Daoy (cell line): ENCODE data around the gene KCNQ1OT1. TPM values are rescaled to one million over a fixed set of nuclear protein-coding genes. Genes with fewer than 3 reads are reported as not detected.

Experiments
- DNase-seq: peaks from one replicate; pipeline ENCODE4 v3.0.0-alpha.2; 2015; ENCODE audit warnings: low read depth
- total RNA-seq: library from RNA; depleted of rRNA; stranded (reverse); fragments of >200 nt; shearing (Covaris generic); gene quantifications from 2 replicates; pipeline ENCODE4 v1.2.3, GENCODE V29; 2014

The KCNQ1OT1 gene
- total RNA-seq, 1 experiment from 2014 or later = 1.1 TPM

- no peak for DNase-seq
Observed at GRCh38 chr11:2737226-2737590, 37.4 kb upstream of the KCNQ1OT1 start.

GRCh38 chr11:2736577-2737225 is 36.9 kb upstream of the KCNQ1OT1 start:
- no peak for DNase-seq

- no peak for DNase-seq
Observed at GRCh38 chr11:2735053-2735589, 35.3 kb upstream of the KCNQ1OT1 start.

GRCh38 chr11:2734181-2735052 is 34.6 kb upstream of the KCNQ1OT1 start:
- peak; percentile 66 for DNase-seq

- DNase-seq = no peak
Observed at GRCh38 chr11:2732940-2733628, 33.3 kb upstream of the KCNQ1OT1 start.

- no peak for DNase-seq
Observed at GRCh38 chr11:2732261-2732939, 32.6 kb upstream of the KCNQ1OT1 start.

- no peak for DNase-seq
Observed at GRCh38 chr11:2731130-2732125, 31.6 kb upstream of the KCNQ1OT1 start.

GRCh38 chr11:2730272-2731129 is 30.7 kb upstream of the KCNQ1OT1 start:
- DNase-seq = no peak

GRCh38 chr11:2729841-2730240 is 30.0 kb upstream of the KCNQ1OT1 start:
- no peak for DNase-seq

- DNase-seq = no peak
Observed at GRCh38 chr11:2728663-2729332, 29.0 kb upstream of the KCNQ1OT1 start.

- no peak for DNase-seq
Observed at GRCh38 chr11:2728128-2728662, 28.4 kb upstream of the KCNQ1OT1 start.

GRCh38 chr11:2726964-2727363 is 27.2 kb upstream of the KCNQ1OT1 start:
- DNase-seq = no peak

- DNase-seq = peak; percentile 72
Observed at GRCh38 chr11:2725368-2726300, 25.8 kb upstream of the KCNQ1OT1 start.

- DNase-seq = no peak
Observed at GRCh38 chr11:2724653-2725367, 25.0 kb upstream of the KCNQ1OT1 start.

GRCh38 chr11:2724104-2724503 is 24.3 kb upstream of the KCNQ1OT1 start:
- no peak for DNase-seq

GRCh38 chr11:2722955-2723354 is 23.2 kb upstream of the KCNQ1OT1 start:
- no peak for DNase-seq
